ENCODE results near the gene CSGALNACT2. TPM values are rescaled to one million over a fixed set of nuclear protein-coding genes. Genes with fewer than 3 reads are reported as not detected.

The CSGALNACT2 gene, protein sequence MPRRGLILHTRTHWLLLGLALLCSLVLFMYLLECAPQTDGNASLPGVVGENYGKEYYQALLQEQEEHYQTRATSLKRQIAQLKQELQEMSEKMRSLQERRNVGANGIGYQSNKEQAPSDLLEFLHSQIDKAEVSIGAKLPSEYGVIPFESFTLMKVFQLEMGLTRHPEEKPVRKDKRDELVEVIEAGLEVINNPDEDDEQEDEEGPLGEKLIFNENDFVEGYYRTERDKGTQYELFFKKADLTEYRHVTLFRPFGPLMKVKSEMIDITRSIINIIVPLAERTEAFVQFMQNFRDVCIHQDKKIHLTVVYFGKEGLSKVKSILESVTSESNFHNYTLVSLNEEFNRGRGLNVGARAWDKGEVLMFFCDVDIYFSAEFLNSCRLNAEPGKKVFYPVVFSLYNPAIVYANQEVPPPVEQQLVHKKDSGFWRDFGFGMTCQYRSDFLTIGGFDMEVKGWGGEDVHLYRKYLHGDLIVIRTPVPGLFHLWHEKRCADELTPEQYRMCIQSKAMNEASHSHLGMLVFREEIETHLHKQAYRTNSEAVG
- 29.8 to 38.7 TPM (median 38.2 TPM) in 3 replicates for total RNA-seq
- long read RNA-seq, transcript CSGALNACT2-201 (8 exons, 3,730 nt), result major isoform, 93 of 159 reads
- long read RNA-seq, partial matches to known transcripts, result 3 of 159 reads
- long read RNA-seq, other reads (novel, unspliced or antisense), result 63 of 159 reads

DNA sequence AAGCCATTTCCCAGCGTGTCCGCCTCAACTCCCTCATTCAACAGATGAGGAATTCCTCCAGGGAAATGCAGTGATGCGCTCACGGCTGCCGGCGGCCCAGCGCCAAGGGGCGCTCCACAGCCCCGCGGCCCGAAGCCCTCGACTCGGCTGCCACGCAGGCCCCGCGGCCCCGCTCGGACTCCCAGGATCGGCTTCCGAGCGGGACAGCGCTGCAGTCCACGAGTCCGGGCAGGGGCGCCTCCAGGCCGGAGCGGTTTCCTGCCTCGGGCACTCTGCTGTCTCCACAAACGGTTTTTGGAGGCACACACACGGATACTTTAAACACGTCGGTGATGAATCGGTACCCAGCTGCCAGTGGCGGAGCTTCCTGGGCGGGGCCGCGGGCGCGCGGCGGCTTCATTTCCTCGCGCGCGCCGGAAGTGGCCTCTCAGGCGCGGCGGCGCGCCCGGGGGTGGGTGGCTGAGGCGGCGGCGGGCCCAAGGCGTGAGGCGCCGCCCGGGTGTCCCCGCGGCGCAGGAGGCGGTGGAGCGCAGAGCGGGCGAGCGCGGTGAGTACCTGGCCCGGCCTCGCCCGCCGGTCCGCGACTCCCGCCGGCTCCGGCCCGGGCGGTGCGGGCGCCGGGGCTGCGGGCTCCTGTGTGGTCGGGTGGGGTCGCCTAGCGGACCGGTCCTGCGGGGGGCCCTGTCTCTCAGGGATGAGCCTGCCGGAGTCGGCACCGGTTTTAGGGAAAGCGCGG, at the start of gene CSGALNACT2:
CSGALNACT2 (plus strand) TSS at position 425 of the 736 bp plus-strand sequence. CDS start 16,705 bp downstream, outside the sequence.
- peak within 1 kb of the TSS; percentile 97 for H3K27ac Mint-ChIP-seq (ENCODE audit: unreplicated experiment)
- peaks cover 49% of the 10 kb centered on the region for H3K4me1 Mint-ChIP-seq (ENCODE audit: low read depth)
- TF ChIP-seq, protein P1, sequence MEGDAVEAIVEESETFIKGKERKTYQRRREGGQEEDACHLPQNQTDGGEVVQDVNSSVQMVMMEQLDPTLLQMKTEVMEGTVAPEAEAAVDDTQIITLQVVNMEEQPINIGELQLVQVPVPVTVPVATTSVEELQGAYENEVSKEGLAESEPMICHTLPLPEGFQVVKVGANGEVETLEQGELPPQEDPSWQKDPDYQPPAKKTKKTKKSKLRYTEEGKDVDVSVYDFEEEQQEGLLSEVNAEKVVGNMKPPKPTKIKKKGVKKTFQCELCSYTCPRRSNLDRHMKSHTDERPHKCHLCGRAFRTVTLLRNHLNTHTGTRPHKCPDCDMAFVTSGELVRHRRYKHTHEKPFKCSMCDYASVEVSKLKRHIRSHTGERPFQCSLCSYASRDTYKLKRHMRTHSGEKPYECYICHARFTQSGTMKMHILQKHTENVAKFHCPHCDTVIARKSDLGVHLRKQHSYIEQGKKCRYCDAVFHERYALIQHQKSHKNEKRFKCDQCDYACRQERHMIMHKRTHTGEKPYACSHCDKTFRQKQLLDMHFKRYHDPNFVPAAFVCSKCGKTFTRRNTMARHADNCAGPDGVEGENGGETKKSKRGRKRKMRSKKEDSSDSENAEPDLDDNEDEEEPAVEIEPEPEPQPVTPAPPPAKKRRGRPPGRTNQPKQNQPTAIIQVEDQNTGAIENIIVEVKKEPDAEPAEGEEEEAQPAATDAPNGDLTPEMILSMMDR (IDR thresholded peaks at IDR 0.05), result no peak
- no peaks in the 10 kb centered on the region for H3K27me3 Mint-ChIP-seq (ENCODE audit: low read depth)
- H3K4me3 Mint-ChIP-seq (ENCODE audit: unreplicated experiment), result peak within 1 kb of the TSS; percentile 95
- no peaks in the 10 kb centered on the region for H3K36me3 Mint-ChIP-seq (ENCODE audit: low read depth)
- H3K9me3 Mint-ChIP-seq (ENCODE audit: low read depth), result no peaks in the 10 kb centered on the region
- no peak for DNase-seq (ENCODE audit: low spot score)

DNA sequence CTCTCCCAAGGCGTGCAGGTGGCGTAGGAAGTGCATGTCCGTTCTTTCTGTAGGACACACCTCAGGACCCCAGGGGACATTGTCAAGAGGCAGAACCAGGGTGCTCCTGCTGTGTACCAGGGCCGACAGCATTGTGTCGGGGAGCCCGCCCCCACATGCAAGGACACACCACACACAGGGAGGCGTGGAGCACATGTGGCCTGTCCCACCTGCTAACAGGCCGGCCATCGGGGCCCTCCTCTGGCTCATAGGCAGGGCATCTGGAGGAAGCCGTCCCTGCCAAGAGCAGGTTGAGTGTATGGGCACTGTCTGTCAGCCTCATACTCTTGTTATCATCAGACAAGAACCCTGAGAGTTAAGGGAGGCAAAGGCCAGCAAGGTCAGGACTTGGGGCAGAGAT, 48.7 kb upstream of the CSGALNACT2 start:
- no peak for DNase-seq (ENCODE audit: low spot score)
- Mint-ChIP-seq H3K36me3 (ENCODE audit: low read depth) (no peaks in the 10 kb centered on the region), H3K4me3 (ENCODE audit: unreplicated experiment) (no peak overlapping the region), H3K9me3 (ENCODE audit: low read depth) (no peaks in the 10 kb centered on the region), H3K27ac (ENCODE audit: unreplicated experiment) (no peak overlapping the region), H3K4me1 (ENCODE audit: low read depth) (no peaks in the 10 kb centered on the region), H3K27me3 (ENCODE audit: low read depth) (peaks cover 37% of the 10 kb centered on the region)
- TF ChIP-seq, protein P1 (IDR thresholded peaks at IDR 0.05), result no peak

DNA sequence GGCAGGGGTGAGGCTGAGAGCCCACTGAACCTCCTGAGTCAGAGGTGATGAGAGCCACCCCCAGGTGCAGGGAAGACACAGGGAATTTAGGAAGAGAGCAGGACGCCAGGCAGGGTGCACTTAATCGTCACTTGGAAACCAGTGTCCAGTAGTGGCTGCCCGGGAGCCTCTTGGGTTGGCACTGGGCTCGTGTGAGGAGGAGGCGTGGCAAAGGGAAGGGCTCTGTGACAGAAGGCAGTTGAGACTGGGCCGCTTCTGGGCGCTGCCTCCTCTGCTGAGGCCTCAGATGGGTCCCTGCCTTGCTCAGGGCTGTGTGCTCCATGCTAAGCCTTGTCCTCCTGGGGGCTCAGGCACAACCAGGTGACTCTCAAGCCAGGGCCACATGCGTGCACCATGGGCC, 48.1 kb upstream of the CSGALNACT2 start:
- no peak overlapping the region for H3K4me3 Mint-ChIP-seq (ENCODE audit: unreplicated experiment)
- no peaks in the 10 kb centered on the region for H3K4me1 Mint-ChIP-seq (ENCODE audit: low read depth)
- TF ChIP-seq, protein P1 (IDR thresholded peaks at IDR 0.05), result no peak
- no peaks in the 10 kb centered on the region for H3K9me3 Mint-ChIP-seq (ENCODE audit: low read depth)
- peaks cover 39% of the 10 kb centered on the region for H3K27me3 Mint-ChIP-seq (ENCODE audit: low read depth)
- no peak overlapping the region for H3K27ac Mint-ChIP-seq (ENCODE audit: unreplicated experiment)
- no peak for DNase-seq (ENCODE audit: low spot score)
- no peaks in the 10 kb centered on the region for H3K36me3 Mint-ChIP-seq (ENCODE audit: low read depth)

DNA sequence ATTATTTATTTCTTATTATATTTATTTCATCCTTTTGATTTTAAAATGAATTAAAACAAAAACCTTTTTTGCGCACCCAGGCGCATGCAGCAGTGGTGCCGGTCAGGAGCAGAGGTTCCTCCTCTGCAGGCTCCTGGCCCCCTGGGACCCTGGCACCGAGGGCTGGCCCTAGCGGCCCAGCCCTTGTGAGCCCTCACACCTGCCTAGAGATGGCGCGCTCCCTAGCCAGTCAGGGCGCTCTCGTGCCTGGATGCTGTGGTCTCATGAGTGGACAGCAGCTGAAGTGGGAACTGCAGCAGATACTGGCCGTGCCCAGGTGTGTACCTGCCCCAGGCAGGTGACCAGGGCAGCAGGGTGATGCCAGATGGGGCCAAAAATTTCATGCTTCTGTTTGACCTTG, 47.6 kb upstream of the CSGALNACT2 start:
- Mint-ChIP-seq H3K4me3 (ENCODE audit: unreplicated experiment) (no peak overlapping the region), H3K9me3 (ENCODE audit: low read depth) (no peaks in the 10 kb centered on the region), H3K27me3 (ENCODE audit: low read depth) (peaks cover 39% of the 10 kb centered on the region), H3K36me3 (ENCODE audit: low read depth) (no peaks in the 10 kb centered on the region), H3K27ac (ENCODE audit: unreplicated experiment) (no peak overlapping the region), H3K4me1 (ENCODE audit: low read depth) (no peaks in the 10 kb centered on the region)
- no peak for DNase-seq (ENCODE audit: low spot score)
- TF ChIP-seq, protein P1 (IDR thresholded peaks at IDR 0.05), result no peak

DNA sequence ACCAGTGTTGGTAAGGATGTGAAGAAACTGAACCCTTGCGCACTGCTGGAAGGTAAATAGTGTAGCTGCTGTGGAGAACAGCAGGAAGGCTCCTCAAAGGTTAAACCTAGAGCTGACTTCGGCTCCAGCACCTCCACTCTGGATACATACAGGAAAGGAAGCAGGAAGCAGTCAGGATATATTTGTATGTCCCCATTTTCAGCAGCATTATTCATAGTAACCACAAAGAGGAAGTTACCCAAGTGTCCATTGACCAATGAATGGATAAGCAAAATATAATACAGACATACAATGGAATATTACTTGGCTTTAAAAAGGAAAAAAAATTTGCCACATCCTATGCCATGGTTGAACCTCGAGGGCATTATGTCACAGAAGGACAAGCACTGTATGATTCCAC, 46.4 kb upstream of the CSGALNACT2 start:
- Mint-ChIP-seq H3K36me3 (ENCODE audit: low read depth) (no peaks in the 10 kb centered on the region), H3K4me3 (ENCODE audit: unreplicated experiment) (no peak overlapping the region), H3K9me3 (ENCODE audit: low read depth) (no peaks in the 10 kb centered on the region), H3K27ac (ENCODE audit: unreplicated experiment) (no peak overlapping the region), H3K4me1 (ENCODE audit: low read depth) (no peaks in the 10 kb centered on the region), H3K27me3 (ENCODE audit: low read depth) (peaks cover 45% of the 10 kb centered on the region)
- TF ChIP-seq, protein P1 (IDR thresholded peaks at IDR 0.05), result no peak
- no peak for DNase-seq (ENCODE audit: low spot score)
